Measurements from ENCODE around the gene ARRB1. TPM values are rescaled to one million over a fixed set of nuclear protein-coding genes. Genes with fewer than 3 reads are reported as not detected.

ARRB1 gene
- total RNA-seq, 2 experiments from 2014 or later = 26.7 to 27.8 TPM

- no peaks in the 10 kb centered on the region for H3K27me3 Mint-ChIP-seq
- peaks cover 48% of the 10 kb centered on the region for H3K4me1 Mint-ChIP-seq (ENCODE audit: low read depth)
These were observed 87.5 kb downstream of the ARRB1 start for GRCh38 chr11:75263944-75264349.

GRCh38 chr11:75262961-75263852 lies 88.3 kb downstream of the ARRB1 start:
- Histone ChIP-seq H3K36me3 (ENCODE audit: insufficient read depth, low read length) (no peaks in the 10 kb centered on the region), H3K4me3 (ENCODE audit: low read length) (no peak overlapping the region), H3K4me1 (ENCODE audit: insufficient read depth, low read length) (peaks cover 56% of the 10 kb centered on the region), H3K27ac (ENCODE audit: low read depth in 1 of 2, low read length in 2 of 2) (no peak overlapping the region), H3K27me3 (ENCODE audit: control insufficient read depth in 1 of 2, insufficient read depth in 2 of 2, low read length in 2 of 2) (no peaks in the 10 kb centered on the region), H3K9me3 (ENCODE audit: control insufficient read depth in 1 of 2, insufficient read depth in 1 of 2, low read length in 2 of 2) (no peaks in the 10 kb centered on the region)
- peak in 1 of 14 experiments; percentile 31 for DNase-seq
- Mint-ChIP-seq H3K4me1 (ENCODE audit: low read depth) (peaks cover 48% of the 10 kb centered on the region), H3K27ac (peak overlapping the region; percentile 67), H3K27me3 (no peaks in the 10 kb centered on the region), H3K4me3 (no peak overlapping the region), H3K36me3 (ENCODE audit: low read depth) (peaks cover 21% of the 10 kb centered on the region), H3K9me3 (no peaks in the 10 kb centered on the region)
- intact Hi-C loops (cut with DNase I, micrococcal nuclease) = no loop called here
- ATAC-seq (ENCODE audit: poor library complexity) = no peak
- ChIA-PET CTCF (interaction anchor here (1.2 to 2.1 kb wide), 2 partner anchors 8 to 13 kb away, joined by 3 to 7 read pairs; no protein-coding TSS in a partner anchor), POLR2A (interaction anchor here (1.0 to 5.8 kb wide), 2 partner anchors 13 to 34 kb away, joined by 4 to 67 read pairs; no protein-coding TSS in a partner anchor)
- TF ChIP-seq CTCF (IDR thresholded peaks at IDR 0.05) = no peak

More at GRCh38 chr11:75263944-75264349, 87.5 kb downstream of the ARRB1 start:
- ChIA-PET CTCF (interaction anchor here (1.2 kb wide), 1 partner anchor 12 kb away, joined by 3 read pairs; no protein-coding TSS in a partner anchor), POLR2A (interaction anchor here (5.8 kb wide), 1 partner anchor 12 kb away, joined by 67 read pairs; no protein-coding TSS in a partner anchor)
- no peak for TF ChIP-seq CTCF (IDR thresholded peaks at IDR 0.05)
- Mint-ChIP-seq H3K27ac (peak overlapping the region; percentile 67), H3K36me3 (ENCODE audit: low read depth) (peaks cover 21% of the 10 kb centered on the region), H3K9me3 (no peaks in the 10 kb centered on the region), H3K4me3 (no peak overlapping the region)
- no peaks in the 10 kb centered on the region for H3K27me3 ChIP-seq (ENCODE audit: control insufficient read depth in 1 of 2, insufficient read depth in 2 of 2, low read length in 2 of 2)
- no peak overlapping the region for H3K4me3 ChIP-seq (ENCODE audit: low read length)
- ATAC-seq (ENCODE audit: poor library complexity) = peak; percentile 21
- intact Hi-C loops (cut with DNase I, micrococcal nuclease) = no loop called here
- DNase-seq = peak in 4 of 14 experiments; percentile 29 to 46 (median 41)
- H3K27ac ChIP-seq (ENCODE audit: low read depth in 1 of 2, low read length in 2 of 2) = peak overlapping the region in 1 of 2 donors; percentile 22
- H3K4me1 ChIP-seq (ENCODE audit: insufficient read depth, low read length) = peaks cover 56% of the 10 kb centered on the region
- H3K9me3 ChIP-seq (ENCODE audit: control insufficient read depth in 1 of 2, insufficient read depth in 1 of 2, low read length in 2 of 2) = no peaks in the 10 kb centered on the region
- peaks cover 4% of the 10 kb centered on the region for H3K36me3 ChIP-seq (ENCODE audit: insufficient read depth, low read length)

GRCh38 chr11:75262436-75262835 lies 89.0 kb downstream of the ARRB1 start:
- no peak for TF ChIP-seq CTCF (IDR thresholded peaks at IDR 0.05)
- no peaks in the 10 kb centered on the region for H3K9me3 Mint-ChIP-seq
- ATAC-seq (ENCODE audit: poor library complexity) (no peak), DNase-seq (no peak)
- peak overlapping the region; percentile 76 for H3K27ac Mint-ChIP-seq
- no peaks in the 10 kb centered on the region for H3K36me3 ChIP-seq (ENCODE audit: insufficient read depth, low read length)
- CTCF ChIA-PET = interaction anchor here (1.0 to 2.1 kb wide), 2 partner anchors 9 to 14 kb away, joined by 4 to 7 read pairs; no protein-coding TSS in a partner anchor
- H3K4me3 Mint-ChIP-seq = no peak overlapping the region
- intact Hi-C loops (cut with DNase I, micrococcal nuclease) = no loop called here
- H3K4me3 ChIP-seq (ENCODE audit: low read length) = no peak overlapping the region
- H3K4me1 Mint-ChIP-seq (ENCODE audit: low read depth) = peaks cover 53% of the 10 kb centered on the region
- H3K4me1 ChIP-seq (ENCODE audit: insufficient read depth, low read length) = peaks cover 56% of the 10 kb centered on the region
- H3K27me3 Mint-ChIP-seq = no peaks in the 10 kb centered on the region
- no peaks in the 10 kb centered on the region for H3K9me3 ChIP-seq (ENCODE audit: control insufficient read depth in 1 of 2, insufficient read depth in 1 of 2, low read length in 2 of 2)
- no peak overlapping the region for H3K27ac ChIP-seq (ENCODE audit: low read depth in 1 of 2, low read length in 2 of 2)
- POLR2A ChIA-PET = interaction anchor here (0.6 to 5.8 kb wide), 5 partner anchors 9 to 122 kb away, joined by 3 to 67 read pairs (median 11); partner anchors contain the start of gene TPBGL
- no peaks in the 10 kb centered on the region for H3K27me3 ChIP-seq (ENCODE audit: control insufficient read depth in 1 of 2, insufficient read depth in 2 of 2, low read length in 2 of 2)
- peaks cover 16% of the 10 kb centered on the region for H3K36me3 Mint-ChIP-seq (ENCODE audit: low read depth)

Data from CD4-positive, alpha-beta T cell (primary cell).